Measurements from ENCODE around the gene MVD.

MVD gene

DNA sequence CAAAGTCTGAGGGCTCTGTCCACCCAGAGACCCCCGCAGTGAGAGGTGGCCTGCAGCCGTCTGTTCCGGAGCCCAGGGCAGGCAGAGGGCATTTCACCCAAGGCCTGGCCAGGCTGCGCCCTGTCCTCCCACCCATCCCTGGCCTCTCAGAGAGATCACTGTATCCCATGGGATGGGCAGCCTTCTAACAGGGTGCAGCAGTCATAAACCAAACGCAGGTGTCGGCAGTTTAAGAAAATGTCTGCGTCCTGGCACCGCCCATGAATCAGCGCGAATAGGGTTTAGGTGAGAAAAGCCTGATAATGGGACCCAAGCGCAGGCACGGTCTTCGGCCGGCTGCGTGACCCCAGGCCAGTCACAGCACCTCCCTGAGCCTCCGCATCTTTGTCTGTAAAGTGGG, 17.4 kb downstream of the MVD start:
- TF ChIP-seq, protein P1, sequence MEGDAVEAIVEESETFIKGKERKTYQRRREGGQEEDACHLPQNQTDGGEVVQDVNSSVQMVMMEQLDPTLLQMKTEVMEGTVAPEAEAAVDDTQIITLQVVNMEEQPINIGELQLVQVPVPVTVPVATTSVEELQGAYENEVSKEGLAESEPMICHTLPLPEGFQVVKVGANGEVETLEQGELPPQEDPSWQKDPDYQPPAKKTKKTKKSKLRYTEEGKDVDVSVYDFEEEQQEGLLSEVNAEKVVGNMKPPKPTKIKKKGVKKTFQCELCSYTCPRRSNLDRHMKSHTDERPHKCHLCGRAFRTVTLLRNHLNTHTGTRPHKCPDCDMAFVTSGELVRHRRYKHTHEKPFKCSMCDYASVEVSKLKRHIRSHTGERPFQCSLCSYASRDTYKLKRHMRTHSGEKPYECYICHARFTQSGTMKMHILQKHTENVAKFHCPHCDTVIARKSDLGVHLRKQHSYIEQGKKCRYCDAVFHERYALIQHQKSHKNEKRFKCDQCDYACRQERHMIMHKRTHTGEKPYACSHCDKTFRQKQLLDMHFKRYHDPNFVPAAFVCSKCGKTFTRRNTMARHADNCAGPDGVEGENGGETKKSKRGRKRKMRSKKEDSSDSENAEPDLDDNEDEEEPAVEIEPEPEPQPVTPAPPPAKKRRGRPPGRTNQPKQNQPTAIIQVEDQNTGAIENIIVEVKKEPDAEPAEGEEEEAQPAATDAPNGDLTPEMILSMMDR (IDR thresholded peaks at IDR 0.05; ENCODE audit: low read depth, low read length) = no peak
- no peaks in the 10 kb centered on the region for H3K27me3 ChIP-seq (ENCODE audit: insufficient read depth, low read depth, severe bottlenecking)
- H3K36me3 ChIP-seq = no peaks in the 10 kb centered on the region
- H3K9me3 ChIP-seq (ENCODE audit: severe bottlenecking) = no peaks in the 10 kb centered on the region
- no peak overlapping the region for H3K27ac ChIP-seq
- no peak for DNase-seq
- H3K4me3 ChIP-seq (ENCODE audit: low read depth, low read length) = no peak overlapping the region

DNA sequence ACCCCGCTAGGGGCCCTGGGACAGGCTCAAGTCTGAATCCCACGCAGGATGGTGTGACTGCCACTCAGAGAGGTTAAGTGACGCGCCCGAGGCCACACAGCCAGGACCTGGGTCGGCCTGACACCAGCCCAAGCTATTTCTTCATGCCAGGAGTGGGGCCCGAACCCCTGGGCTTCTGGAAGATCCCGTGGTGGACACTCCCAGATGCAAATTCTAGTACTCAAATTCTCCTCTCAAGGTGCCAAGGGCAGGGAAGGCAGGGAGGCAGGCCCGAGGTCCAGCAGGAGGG, 19.3 kb downstream of the MVD start:
- Histone ChIP-seq H3K27me3 (ENCODE audit: insufficient read depth, low read depth, severe bottlenecking) (no peaks in the 10 kb centered on the region), H3K4me3 (ENCODE audit: low read depth, low read length) (no peak overlapping the region), H3K27ac (no peak overlapping the region), H3K9me3 (ENCODE audit: severe bottlenecking) (no peaks in the 10 kb centered on the region), H3K36me3 (no peaks in the 10 kb centered on the region)
- no peak for DNase-seq
- TF ChIP-seq, protein P1 (IDR thresholded peaks at IDR 0.05; ENCODE audit: low read depth, low read length) = no peak

DNA sequence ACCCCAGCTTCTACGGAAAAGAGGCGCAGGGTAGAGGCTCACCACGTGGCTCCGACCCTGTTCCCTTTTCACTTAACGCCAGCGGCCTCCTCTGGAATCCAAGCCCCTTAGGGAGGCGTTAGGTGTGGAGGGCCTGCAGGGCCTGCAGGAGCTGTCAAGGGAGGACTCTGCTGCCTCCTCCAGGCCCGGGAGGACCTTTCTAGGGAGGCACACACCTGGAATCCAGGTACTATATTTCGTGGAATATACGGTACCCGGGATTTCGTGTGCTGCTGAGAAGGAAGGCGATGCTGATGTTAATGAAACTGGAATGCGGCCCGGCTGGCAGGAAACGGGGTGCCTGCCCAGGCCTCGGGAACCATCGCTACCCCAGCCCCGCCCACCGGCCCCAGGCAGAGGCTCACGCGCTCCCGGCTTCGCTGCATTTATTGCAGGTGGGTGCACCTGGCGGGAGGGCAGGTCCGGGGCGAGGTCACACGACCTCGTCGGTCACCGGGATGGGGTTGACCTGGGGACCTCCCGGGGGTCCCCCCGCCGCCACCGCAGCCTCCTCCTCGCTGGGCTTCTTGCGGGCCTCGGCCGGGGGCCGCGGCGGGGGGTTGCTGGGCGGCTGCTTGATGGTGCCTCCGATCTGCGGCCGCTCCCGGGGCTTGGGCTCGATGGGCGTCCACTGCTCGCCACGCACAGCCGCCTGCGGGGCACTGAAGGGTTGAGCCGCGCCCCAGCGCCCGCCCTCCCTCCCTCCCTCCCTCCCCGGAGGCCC, 19.8 kb downstream of the MVD start:
- no peak overlapping the region for H3K4me3 ChIP-seq (ENCODE audit: low read depth, low read length)
- H3K27me3 ChIP-seq (ENCODE audit: insufficient read depth, low read depth, severe bottlenecking) = no peaks in the 10 kb centered on the region
- H3K36me3 ChIP-seq = no peaks in the 10 kb centered on the region
- TF ChIP-seq, protein P1 (IDR thresholded peaks at IDR 0.05; ENCODE audit: low read depth, low read length) = no peak
- H3K27ac ChIP-seq = no peak overlapping the region
- no peak for DNase-seq
- no peaks in the 10 kb centered on the region for H3K9me3 ChIP-seq (ENCODE audit: severe bottlenecking)

DNA sequence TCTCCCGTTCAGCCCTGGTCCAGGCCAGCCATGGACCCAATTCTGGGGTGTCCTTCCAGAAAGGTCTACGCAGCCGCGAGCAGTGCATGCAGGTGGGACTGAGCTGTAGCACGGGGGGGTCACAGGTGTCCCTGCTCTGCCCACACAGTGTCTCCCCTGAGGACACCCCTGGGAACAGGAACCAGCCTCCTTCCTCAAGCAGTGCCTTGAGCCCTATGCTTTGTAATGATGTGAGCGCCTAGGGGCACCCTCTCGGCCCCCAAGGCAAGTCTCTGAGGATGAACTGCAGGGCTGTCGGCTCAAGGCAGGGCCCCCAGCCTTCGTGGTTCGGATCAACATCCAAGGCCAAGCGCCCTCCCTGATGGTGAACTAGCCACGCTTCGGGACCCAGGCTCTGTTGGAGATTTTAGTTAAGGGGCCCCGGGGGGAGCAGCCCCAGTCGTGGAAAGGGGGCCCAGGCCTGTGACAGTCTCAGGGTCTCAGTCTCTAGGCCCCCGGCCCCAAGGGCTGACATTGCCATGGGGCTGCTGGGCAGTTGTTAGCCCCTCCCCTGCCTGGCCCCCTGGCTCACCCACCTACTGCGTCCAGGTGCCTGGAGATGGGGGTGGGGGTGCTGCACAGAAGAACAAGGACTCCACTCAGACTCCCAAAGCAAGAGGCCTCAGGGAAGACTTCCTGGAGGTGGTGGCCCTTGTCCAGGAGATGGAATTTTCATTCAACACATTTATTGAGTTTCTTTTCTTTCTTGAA, 22.2 kb downstream of the MVD start:
- Histone ChIP-seq H3K9me3 (ENCODE audit: severe bottlenecking) (no peaks in the 10 kb centered on the region), H3K27me3 (ENCODE audit: insufficient read depth, low read depth, severe bottlenecking) (no peaks in the 10 kb centered on the region), H3K36me3 (no peaks in the 10 kb centered on the region), H3K27ac (no peak overlapping the region), H3K4me3 (ENCODE audit: low read depth, low read length) (no peak overlapping the region)
- TF ChIP-seq, protein P1 (IDR thresholded peaks at IDR 0.05; ENCODE audit: low read depth, low read length) = no peak
- DNase-seq = no peak

DNA sequence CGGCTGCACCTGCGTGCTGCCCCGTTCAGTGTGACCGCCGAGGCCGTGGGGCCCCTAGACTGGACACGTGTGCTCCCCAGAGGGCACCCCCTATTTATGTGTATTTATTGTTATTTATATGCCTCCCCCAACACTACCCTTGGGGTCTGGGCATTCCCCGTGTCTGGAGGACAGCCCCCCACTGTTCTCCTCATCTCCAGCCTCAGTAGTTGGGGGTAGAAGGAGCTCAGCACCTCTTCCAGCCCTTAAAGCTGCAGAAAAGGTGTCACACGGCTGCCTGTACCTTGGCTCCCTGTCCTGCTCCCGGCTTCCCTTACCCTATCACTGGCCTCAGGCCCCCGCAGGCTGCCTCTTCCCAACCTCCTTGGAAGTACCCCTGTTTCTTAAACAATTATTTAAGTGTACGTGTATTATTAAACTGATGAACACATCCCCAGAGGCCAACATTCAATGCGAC, 22.8 kb downstream of the MVD start:
- TF ChIP-seq, protein P1 (IDR thresholded peaks at IDR 0.05; ENCODE audit: low read depth, low read length) = no peak
- DNase-seq = no peak
- Histone ChIP-seq H3K4me3 (ENCODE audit: low read depth, low read length) (no peak overlapping the region), H3K27me3 (ENCODE audit: insufficient read depth, low read depth, severe bottlenecking) (no peaks in the 10 kb centered on the region), H3K36me3 (no peaks in the 10 kb centered on the region), H3K27ac (no peak overlapping the region), H3K9me3 (ENCODE audit: severe bottlenecking) (no peaks in the 10 kb centered on the region)

Measured in WERI-Rb-1 (cell line).